ENCODE results near the gene CRTC3. TPM values are rescaled to one million over a fixed set of nuclear protein-coding genes. Genes with fewer than 3 reads are reported as not detected.

The CRTC3 gene
- total RNA-seq, 3 donors from 2014 or later (not counting 1 experiment from before 2014, with no cell fraction given), result 68.8 to 101 (median 92.4) TPM

- 95% methylated on average over 6 of the region's 6 CpGs for WGBS (ENCODE audit: insufficient coverage)
- intact Hi-C loops (cut with micrococcal nuclease), result loop anchor here (5.0 kb wide), 1 partner anchor 65 kb away; no protein-coding TSS in a partner anchor
- Histone ChIP-seq H3K4me1 (ENCODE audit: control insufficient read depth, insufficient read depth, low read length) (peaks cover 42% of the 10 kb centered on the region), H3K9me3 (ENCODE audit: control insufficient read depth, insufficient read depth, low read length) (no peaks in the 10 kb centered on the region), H3K27ac (ENCODE audit: low read length) (peak overlapping the region; percentile 82), H3K36me3 (ENCODE audit: control insufficient read depth, insufficient read depth, low read length) (peaks cover 8% of the 10 kb centered on the region), H3K27me3 (ENCODE audit: control insufficient read depth, insufficient read depth, low read length) (no peaks in the 10 kb centered on the region), H3K4me3 (ENCODE audit: low read length) (no peak overlapping the region)
- H3K4me1 Mint-ChIP-seq, result peaks cover 55 to 56% of the 10 kb centered on the region in 2 donors
- no peaks in the 10 kb centered on the region for H3K9me3 Mint-ChIP-seq
- H3K27me3 Mint-ChIP-seq (ENCODE audit: low read depth in 2 of 2), result no peaks in the 10 kb centered on the region
- no peak overlapping the region for H3K4me3 Mint-ChIP-seq
- H3K36me3 Mint-ChIP-seq, result no peaks in the 10 kb centered on the region
- H3K27ac Mint-ChIP-seq, result peak overlapping the region; percentile 93 to 97
- DNase-seq (no peak), ATAC-seq (no peak)
- TF ChIP-seq CTCF (IDR thresholded peaks at IDR 0.05), result no peak
Observed at GRCh38 chr15:90596943-90597342, 67.2 kb downstream of the CRTC3 start.

GRCh38 chr15:90597577-90597976 lies 67.9 kb downstream of the CRTC3 start:
- Histone ChIP-seq H3K36me3 (ENCODE audit: control insufficient read depth, insufficient read depth, low read length) (peaks cover 8% of the 10 kb centered on the region), H3K27ac (ENCODE audit: low read length) (peak overlapping the region; percentile 82), H3K4me1 (ENCODE audit: control insufficient read depth, insufficient read depth, low read length) (peaks cover 42% of the 10 kb centered on the region), H3K4me3 (ENCODE audit: low read length) (no peak overlapping the region), H3K9me3 (ENCODE audit: control insufficient read depth, insufficient read depth, low read length) (no peaks in the 10 kb centered on the region), H3K27me3 (ENCODE audit: control insufficient read depth, insufficient read depth, low read length) (no peaks in the 10 kb centered on the region)
- DNase-seq, result peak in 1 of 2 donors; percentile 66
- no peak for TF ChIP-seq CTCF (IDR thresholded peaks at IDR 0.05)
- H3K9me3 Mint-ChIP-seq, result no peaks in the 10 kb centered on the region
- intact Hi-C loops (cut with micrococcal nuclease), result loop anchor here (5.0 kb wide), 1 partner anchor 65 kb away; no protein-coding TSS in a partner anchor
- H3K4me1 Mint-ChIP-seq, result peaks cover 53 to 55% of the 10 kb centered on the region in 2 donors
- peak overlapping the region; percentile 77 for H3K4me3 Mint-ChIP-seq
- peak; percentile 39 to 61 (median 54) for ATAC-seq
- H3K27me3 Mint-ChIP-seq (ENCODE audit: low read depth in 2 of 2), result no peaks in the 10 kb centered on the region
- H3K36me3 Mint-ChIP-seq, result no peaks in the 10 kb centered on the region
- H3K27ac Mint-ChIP-seq, result peak overlapping the region; percentile 93 to 97
- WGBS (ENCODE audit: insufficient coverage), result 67% methylated on average over 1 of the region's 2 CpGs

GRCh38 chr15:90598031-90598577 lies 68.4 kb downstream of the CRTC3 start:
- Histone ChIP-seq H3K9me3 (ENCODE audit: control insufficient read depth, insufficient read depth, low read length) (no peaks in the 10 kb centered on the region), H3K27me3 (ENCODE audit: control insufficient read depth, insufficient read depth, low read length) (no peaks in the 10 kb centered on the region), H3K4me3 (ENCODE audit: low read length) (no peak overlapping the region), H3K4me1 (ENCODE audit: control insufficient read depth, insufficient read depth, low read length) (peaks cover 42% of the 10 kb centered on the region), H3K27ac (ENCODE audit: low read length) (peak overlapping the region; percentile 82), H3K36me3 (ENCODE audit: control insufficient read depth, insufficient read depth, low read length) (peaks cover 8% of the 10 kb centered on the region)
- ATAC-seq (peak; percentile 34 to 62 (median 58)), DNase-seq (peak; percentile 21 to 29)
- no peaks in the 10 kb centered on the region for H3K36me3 Mint-ChIP-seq
- peak overlapping the region; percentile 93 to 97 for H3K27ac Mint-ChIP-seq
- no peak for TF ChIP-seq CTCF (IDR thresholded peaks at IDR 0.05)
- intact Hi-C loops (cut with micrococcal nuclease), result loop anchor here (5.0 kb wide), 1 partner anchor 66 kb away; no protein-coding TSS in a partner anchor
- no peaks in the 10 kb centered on the region for H3K9me3 Mint-ChIP-seq
- H3K4me1 Mint-ChIP-seq, result peaks cover 53 to 55% of the 10 kb centered on the region in 2 donors
- H3K4me3 Mint-ChIP-seq, result peak overlapping the region; percentile 77
- H3K27me3 Mint-ChIP-seq (ENCODE audit: low read depth in 2 of 2), result no peaks in the 10 kb centered on the region
- 56% methylated on average over 6 of the region's 7 CpGs for WGBS (ENCODE audit: insufficient coverage)

Data from natural killer cell (primary cell).